Rectal smooth muscle tissue (tissue), 1 donor: ENCODE measurements around the gene CPNE5.

Experiments used
- H3K27ac ChIP-seq: one replicate; pipeline ENCODE4 v1.7.0; 2013; ENCODE audit warnings: low read depth, low read length, inconsistent platforms
- H3K27me3 ChIP-seq: one replicate; pipeline ENCODE4 v1.7.0; 2013; ENCODE audit warnings: low read length; ENCODE audit not compliant: control insufficient read depth, insufficient read depth
- H3K36me3 ChIP-seq: one replicate; pipeline ENCODE4 v1.7.0; 2013; ENCODE audit warnings: low read length; ENCODE audit not compliant: control insufficient read depth, insufficient read depth
- H3K4me1 ChIP-seq: one replicate; pipeline ENCODE4 v1.7.0; 2013; ENCODE audit warnings: low read length; ENCODE audit not compliant: control insufficient read depth, insufficient read depth
- H3K4me3 ChIP-seq: one replicate; pipeline ENCODE4 v1.7.0; 2013; ENCODE audit warnings: low read length
- H3K9ac ChIP-seq: one replicate; pipeline ENCODE4 v1.7.0; 2013; ENCODE audit warnings: low read length

The CPNE5 gene

DNA sequence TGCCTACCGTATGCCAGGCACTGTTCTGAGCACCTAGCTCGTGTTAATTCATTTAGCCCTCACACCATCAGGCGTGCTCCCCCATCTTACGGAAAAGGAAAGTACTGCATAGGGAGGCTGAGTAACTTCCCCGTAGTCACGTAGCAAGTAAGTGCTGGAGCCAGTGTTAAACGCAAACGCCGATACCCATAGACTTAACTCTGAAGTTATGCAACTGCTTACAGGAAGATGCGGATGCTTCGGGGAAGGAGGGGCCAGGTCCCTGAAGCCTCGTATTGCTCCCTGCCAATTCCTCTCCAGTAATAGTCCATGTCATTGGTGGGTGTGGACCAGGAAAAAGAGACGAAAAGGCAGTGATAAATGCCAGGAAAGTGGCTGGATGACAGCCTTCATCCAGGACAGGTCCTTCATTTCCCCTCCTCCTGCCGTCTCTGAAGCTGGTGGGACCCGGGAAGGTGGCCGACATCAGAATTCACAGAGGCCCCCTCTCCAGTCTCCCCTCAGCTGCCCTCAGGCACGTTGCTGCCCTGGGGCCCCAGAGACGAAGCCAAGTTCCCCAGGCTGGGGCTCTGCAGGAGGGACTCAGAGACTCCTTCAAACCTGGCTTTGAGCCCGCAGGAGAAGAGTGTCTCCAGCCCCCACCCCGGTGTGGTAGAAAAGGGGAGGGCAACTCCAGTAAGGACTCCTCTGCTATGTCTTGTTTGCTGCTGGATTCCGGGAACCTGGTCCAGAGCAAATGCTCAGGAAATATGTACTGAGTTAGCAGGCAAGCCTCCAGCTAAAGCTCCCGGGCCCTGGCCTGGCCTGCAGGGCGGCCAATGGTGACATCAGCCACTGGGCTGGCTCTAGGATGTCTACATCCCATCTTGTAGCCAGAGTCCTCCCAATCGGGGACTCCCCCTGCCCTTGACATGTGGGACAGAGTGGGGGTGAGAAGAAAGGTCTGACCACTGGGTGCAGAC, 103.9 kb downstream of the CPNE5 start:
- H3K27ac ChIP-seq, result peak overlapping the region; percentile 81
- no peaks in the 10 kb centered on the region for H3K27me3 ChIP-seq
- no peak overlapping the region for H3K9ac ChIP-seq
- no peaks in the 10 kb centered on the region for H3K36me3 ChIP-seq
- peak overlapping the region; percentile 46 for H3K4me3 ChIP-seq
- peaks cover 9% of the 10 kb centered on the region for H3K4me1 ChIP-seq

DNA sequence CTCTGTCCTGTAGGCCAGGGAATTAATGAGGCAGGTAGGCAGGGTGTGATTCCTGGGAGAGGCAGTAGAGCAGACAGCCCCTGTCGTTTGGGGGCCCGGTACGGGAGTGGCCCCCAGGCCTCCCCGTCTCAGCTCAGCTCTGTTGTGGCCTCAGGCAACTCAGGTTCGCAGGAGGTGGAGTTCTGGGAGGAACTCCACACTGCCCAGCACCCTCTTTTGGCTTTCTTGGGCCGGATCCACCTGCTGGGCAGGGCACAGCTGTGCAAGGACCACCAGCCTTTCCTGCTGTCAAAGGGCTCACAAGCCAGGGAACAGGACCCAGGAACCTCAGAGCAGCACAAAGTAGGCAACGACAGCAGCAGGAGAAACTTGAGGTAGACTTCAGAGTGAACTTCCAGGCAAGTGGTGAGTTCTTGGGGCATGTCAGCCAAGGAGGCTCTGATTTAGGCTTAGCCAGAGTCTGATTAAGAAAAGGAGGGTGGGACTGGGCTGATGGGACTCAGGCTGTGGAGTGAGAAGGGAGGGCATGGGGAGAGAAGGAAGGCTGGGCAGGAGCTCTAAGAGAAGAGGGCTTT, 104.7 kb downstream of the CPNE5 start:
- H3K9ac ChIP-seq, result no peak overlapping the region

DNA sequence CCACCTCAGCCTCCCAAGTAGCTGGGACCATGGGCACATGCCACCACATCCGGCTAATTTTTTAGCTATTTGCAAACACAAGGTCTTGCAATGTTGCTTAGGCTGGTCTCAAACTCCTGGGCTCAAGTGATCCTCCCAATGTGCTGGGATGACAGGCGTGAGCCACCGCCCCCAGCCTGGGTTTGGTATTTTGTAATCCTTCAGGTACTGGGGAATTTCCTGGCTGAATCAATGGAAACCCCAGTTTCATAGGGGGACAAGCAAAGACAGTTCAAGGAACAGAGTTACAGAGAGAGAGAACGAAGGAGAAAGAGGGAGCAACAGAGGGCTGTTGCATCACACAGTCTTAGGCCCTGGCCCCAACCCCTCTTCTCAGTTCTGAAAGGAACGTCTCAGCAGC, 105.9 kb downstream of the CPNE5 start:
- Histone ChIP-seq H3K4me3 (no peak overlapping the region), H3K27ac (no peak overlapping the region), H3K36me3 (no peaks in the 10 kb centered on the region)

More for the DNA sequence above, 104.7 kb downstream of the CPNE5 start:
- peaks cover 9% of the 10 kb centered on the region for H3K4me1 ChIP-seq
- H3K27me3 ChIP-seq, result no peaks in the 10 kb centered on the region
- H3K27ac ChIP-seq, result peak overlapping the region; percentile 81
- no peaks in the 10 kb centered on the region for H3K36me3 ChIP-seq
- H3K4me3 ChIP-seq, result peak overlapping the region; percentile 46

DNA sequence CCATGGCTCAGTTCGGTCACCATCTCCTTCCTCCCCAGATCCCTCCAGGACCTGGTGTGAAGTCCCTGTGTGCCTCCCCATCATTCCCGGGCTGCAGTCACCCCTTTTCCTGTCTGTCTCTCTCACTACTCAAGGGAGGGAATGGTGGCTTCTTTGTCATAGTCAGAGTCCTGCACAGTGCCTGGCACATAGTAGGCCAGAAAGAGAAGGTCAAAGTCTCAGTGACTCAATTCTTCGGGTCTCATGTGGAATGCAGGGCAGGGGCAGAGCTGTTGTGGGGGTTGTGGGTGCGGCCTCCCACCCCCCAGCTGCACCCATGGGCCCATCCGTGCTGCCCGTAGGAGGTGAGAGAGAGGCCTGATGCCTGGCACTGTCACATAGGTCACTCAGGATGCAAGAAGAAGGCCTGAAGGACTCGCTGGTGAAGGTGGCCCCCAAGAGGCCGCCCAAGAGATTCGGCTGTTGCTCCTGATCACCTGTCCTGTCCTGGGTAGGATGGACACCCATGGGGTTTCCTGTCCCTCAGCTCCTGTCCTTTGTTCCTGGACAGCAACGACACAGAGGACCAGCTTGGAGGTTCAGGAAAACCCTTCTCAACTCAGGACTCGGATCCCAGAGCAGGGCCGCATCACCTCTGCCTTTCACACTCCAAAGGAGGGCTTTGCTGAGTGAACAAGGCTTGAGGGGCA, 107.5 kb downstream of the CPNE5 start:
- H3K27me3 ChIP-seq, result no peaks in the 10 kb centered on the region
- no peak overlapping the region for H3K4me3 ChIP-seq
- no peaks in the 10 kb centered on the region for H3K36me3 ChIP-seq
- no peak overlapping the region for H3K9ac ChIP-seq
- peaks cover 9% of the 10 kb centered on the region for H3K4me1 ChIP-seq
- no peak overlapping the region for H3K27ac ChIP-seq

More for the DNA sequence above, 105.9 kb downstream of the CPNE5 start:
- H3K4me1 ChIP-seq, result peaks cover 9% of the 10 kb centered on the region
- no peaks in the 10 kb centered on the region for H3K27me3 ChIP-seq
- H3K9ac ChIP-seq, result no peak overlapping the region

DNA sequence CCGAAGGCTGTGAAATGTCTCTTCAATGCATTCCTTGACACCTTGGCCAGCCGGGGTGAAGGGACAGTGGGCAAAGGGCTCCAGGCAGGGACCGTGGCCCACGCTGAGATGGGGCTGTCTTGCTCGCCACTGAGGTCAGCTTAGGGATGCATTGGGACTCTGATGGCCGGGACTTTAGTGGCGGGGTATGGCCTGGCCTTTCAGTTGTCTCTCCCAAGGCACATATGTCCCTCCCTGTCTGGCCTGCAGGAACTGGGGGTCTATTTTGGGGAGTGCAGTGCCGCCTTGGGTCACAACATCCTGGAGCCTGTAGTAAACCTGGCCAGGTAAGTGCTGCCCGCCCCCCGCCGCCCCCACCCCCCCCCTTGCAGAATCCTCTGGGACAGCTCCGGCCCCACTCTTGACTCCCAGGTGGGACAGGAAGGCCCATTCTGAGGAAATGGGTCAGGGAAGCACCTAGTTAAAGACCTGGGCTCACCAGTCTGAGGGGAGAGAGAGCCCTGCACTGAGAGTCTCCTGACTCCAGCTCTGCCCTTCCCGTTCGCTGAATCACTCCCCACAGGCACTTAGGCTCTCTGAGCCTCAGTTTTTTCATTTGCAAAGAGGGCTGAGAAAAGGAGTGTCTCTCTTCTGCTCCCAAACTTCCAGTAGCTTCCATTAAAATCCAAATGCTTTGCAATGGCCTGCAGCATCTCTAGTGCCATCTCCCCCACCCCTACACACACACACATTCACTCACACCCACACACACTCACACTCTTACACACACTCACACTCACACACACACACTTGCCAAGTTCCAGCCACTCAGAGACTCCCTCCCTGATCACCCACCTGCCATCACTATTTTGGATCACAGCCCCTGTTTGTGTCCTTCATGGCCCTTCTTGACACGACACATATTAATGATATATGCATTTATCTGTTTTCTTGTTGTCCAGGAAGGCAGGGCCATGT, 108.5 kb downstream of the CPNE5 start:
- no peak overlapping the region for H3K27ac ChIP-seq
- H3K4me1 ChIP-seq, result peaks cover 6% of the 10 kb centered on the region
- no peak overlapping the region for H3K9ac ChIP-seq
- no peaks in the 10 kb centered on the region for H3K27me3 ChIP-seq
- no peaks in the 10 kb centered on the region for H3K36me3 ChIP-seq
- H3K4me3 ChIP-seq, result no peak overlapping the region

DNA sequence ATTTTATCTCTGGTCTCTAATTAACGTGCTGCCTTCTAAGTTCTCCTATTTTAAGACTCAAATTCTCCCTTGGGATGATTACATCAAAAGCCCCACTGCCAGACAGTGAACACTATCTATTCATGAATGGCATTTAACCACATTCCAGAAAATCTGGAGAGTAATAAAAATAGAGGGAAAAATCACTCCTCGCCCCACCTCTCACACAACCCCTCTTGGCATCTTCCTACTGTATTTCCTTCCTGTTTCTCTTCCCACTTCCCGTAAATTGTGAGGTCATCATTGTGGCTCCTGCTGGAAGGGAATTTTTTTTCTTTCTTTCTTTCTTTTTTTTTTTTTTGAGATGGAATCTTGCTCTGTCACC, 110.1 kb downstream of the CPNE5 start:
- no peak overlapping the region for H3K9ac ChIP-seq
- no peaks in the 10 kb centered on the region for H3K27me3 ChIP-seq
- H3K4me3 ChIP-seq, result no peak overlapping the region
- no peaks in the 10 kb centered on the region for H3K36me3 ChIP-seq
- no peak overlapping the region for H3K27ac ChIP-seq
- no peaks in the 10 kb centered on the region for H3K4me1 ChIP-seq

DNA sequence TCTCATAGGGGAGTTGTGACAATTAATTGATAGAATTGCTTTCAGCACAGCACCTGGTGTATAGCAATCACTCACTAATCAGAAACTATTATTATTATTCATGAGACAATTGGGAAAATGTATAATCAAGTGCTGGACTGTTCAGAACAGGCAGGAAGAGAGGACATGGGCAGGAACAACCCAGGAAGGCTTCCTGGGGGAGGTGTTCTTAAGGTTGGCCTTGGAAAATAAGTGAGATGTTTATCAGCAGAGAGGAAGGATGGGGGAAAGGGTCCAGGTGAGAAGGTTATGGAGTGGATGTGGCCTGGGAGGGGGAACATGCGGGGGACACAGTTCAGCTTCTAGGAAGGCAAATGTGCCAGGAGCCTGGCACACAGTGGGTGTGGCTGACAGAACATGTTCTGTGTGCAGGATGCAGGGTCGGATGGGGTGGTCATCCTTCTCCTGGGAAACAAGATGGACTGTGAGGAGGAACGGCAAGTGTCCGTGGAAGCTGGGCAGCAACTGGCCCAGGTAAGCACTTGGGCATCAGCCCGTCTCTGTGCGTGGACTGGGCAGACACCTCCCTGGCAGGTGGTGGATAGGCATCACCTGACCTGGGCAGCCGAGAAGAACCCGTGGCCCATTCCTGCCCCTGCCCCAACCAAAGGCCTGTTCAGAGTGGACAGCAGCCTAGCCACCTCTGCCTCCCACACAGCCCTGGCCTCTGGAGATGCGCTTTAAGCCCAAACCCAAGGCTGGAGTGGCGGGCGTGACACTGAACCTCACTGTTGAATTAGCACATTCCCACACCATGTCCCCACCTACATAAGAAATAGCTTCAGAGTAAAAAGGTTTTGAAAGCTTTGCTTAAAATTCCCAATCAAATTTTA, 110.7 kb downstream of the CPNE5 start:
- Histone ChIP-seq H3K4me3 (no peak overlapping the region), H3K36me3 (no peaks in the 10 kb centered on the region)

DNA sequence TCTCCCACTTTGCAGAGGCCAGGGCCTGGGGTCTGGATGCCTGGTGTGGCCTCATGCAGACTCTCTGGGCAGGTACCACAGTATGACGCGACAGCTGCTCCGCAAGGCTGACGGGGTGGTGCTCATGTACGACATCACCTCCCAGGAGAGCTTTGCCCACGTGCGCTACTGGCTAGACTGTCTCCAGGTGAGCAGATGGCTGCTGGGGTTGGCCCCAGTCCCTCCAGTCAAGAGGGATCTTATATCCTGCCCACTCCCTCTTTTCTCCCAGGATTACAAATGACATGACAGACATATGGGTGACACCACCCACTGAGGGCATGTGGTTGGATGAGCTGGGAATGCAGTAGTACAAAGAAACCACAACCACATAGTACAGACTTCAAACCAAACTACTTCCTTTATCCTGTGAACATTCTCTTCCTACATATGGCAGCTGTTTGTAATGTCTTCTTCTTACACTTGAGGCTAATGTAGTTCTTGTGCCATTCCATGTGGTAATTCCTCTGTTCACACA, 111.7 kb downstream of the CPNE5 start:
- H3K36me3 ChIP-seq, result no peaks in the 10 kb centered on the region
- H3K27me3 ChIP-seq, result no peaks in the 10 kb centered on the region
- H3K9ac ChIP-seq, result no peak overlapping the region
- H3K27ac ChIP-seq, result no peak overlapping the region
- H3K4me3 ChIP-seq, result no peak overlapping the region
- H3K4me1 ChIP-seq, result no peaks in the 10 kb centered on the region

More for the DNA sequence above, 110.7 kb downstream of the CPNE5 start:
- H3K27me3 ChIP-seq, result no peaks in the 10 kb centered on the region
- H3K9ac ChIP-seq, result no peak overlapping the region
- no peak overlapping the region for H3K27ac ChIP-seq
- H3K4me1 ChIP-seq, result no peaks in the 10 kb centered on the region

DNA sequence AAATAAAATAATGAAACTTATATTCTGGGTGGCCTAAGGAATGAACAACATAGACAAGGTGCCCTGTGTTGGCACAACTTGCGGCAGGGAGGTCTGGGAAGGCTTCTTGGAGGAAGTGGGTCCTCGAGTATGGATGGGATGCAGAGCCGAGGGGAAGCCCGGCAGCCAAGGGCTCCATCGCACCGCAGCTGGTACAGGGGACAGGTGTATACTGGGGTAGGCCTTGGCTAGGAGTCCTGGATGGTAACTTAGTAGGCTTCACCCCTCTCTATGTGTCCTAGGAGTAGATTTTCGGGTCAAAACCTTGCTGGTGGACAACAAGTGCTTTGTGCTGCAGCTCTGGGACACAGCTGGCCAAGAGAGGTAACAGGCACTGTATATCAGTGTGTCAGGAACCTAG, 113.7 kb downstream of the CPNE5 start:
- H3K27ac ChIP-seq, result no peak overlapping the region
- no peaks in the 10 kb centered on the region for H3K4me1 ChIP-seq
- H3K9ac ChIP-seq, result no peak overlapping the region
- no peaks in the 10 kb centered on the region for H3K27me3 ChIP-seq
- H3K36me3 ChIP-seq, result no peaks in the 10 kb centered on the region
- no peak overlapping the region for H3K4me3 ChIP-seq

DNA sequence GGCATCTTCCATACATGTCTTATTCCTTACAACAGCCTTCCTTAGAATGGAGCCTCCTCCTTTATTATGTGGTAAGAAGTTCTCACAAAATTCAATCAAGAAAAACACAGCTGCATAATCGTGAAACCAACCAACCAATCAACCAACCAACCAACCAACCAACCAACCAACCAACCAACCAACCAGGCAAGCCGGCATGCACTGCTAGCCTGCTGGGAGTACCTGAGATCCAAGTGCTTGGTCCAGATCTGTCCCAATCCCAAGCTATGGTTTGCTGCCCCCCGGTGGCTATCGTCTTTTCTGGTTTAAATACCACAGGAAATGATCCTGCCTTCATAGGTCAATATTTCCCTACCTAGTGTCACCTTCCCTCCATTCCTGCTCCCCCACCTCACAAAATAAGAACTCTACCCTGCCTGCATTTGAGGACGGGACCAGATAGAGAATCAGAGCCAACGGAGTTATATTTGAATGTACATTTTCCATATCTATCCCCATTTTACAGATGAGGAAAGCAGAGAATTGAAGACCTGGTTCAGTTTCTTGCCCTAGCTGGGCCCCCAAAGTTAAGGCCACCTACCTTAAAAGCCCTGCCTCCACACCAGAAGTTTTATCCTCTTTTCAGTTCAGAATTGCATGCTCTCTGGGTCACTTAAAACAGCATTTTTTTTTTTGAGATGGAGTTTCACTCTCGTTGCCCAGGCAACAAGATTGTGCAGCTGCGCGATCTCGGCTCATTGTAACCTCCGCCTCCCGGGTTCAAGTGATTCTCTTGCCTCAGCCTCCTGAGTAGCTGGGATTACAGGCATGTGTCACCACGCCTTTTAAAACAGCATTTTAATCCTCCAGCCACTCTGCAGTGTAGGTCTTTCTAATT, 114.5 kb downstream of the CPNE5 start:
- H3K27me3 ChIP-seq, result no peaks in the 10 kb centered on the region
- H3K4me1 ChIP-seq, result no peaks in the 10 kb centered on the region
- no peak overlapping the region for H3K9ac ChIP-seq
- H3K4me3 ChIP-seq, result no peak overlapping the region
- no peaks in the 10 kb centered on the region for H3K36me3 ChIP-seq
- H3K27ac ChIP-seq, result no peak overlapping the region
